H1 (cell line): ENCODE results near the gene NUBP2. TPM values are rescaled to one million over a fixed set of nuclear protein-coding genes. Genes with fewer than 3 reads are reported as not detected.

Experiments
- SAP30 ChIP-seq: fragments of 300-600 bp; sonication (generic); IDR thresholded peaks from 2 replicates; pipeline ENCODE4 v1.7.1; 2012; ENCODE audit warnings: low read length, moderate library complexity, mild to moderate bottlenecking, inconsistent platforms; ENCODE audit not compliant: insufficient read depth, insufficient replicate concordance
- SP2 ChIP-seq: IDR thresholded peaks from 2 replicates; pipeline ENCODE4 v1.6.1; 2012; ENCODE audit warnings: mild to moderate bottlenecking, low read length, inconsistent platforms
- polyA plus RNA-seq, 7 experiments: library from polyadenylated mRNA; depleted of rRNA in 3 of 7; stranded (reverse) in 5 of 7; unstranded in 2 of 7; fragments of >200 nt in 5 of 7; fragments of 200-250 nt in 2 of 7; gene quantifications; 1 replicate in 5 of 7; 2 replicates in 1 of 7; 4 replicates in 1 of 7; pipeline versions ENCODE4 v1.2.1 to v1.2.3, GENCODE V29; 2011 to 2013; ENCODE audit warnings: missing spikeins in 2 of 7, mixed read lengths in 2 of 7
- total RNA-seq: library from RNA; stranded (reverse); fragmentation: NEBNext Ultra II Directional; extraction: Animal tissue kit (Norgen Biotek cat#: 25700); gene quantifications from 2 replicates; pipeline ENCODE4 v1.2.1, GENCODE V29; 2021
- TF ChIP-seq, protein P1 (sequence below), 3 experiments: IDR thresholded peaks; 1 replicate in 2 of 3; 2 replicates in 1 of 3; pipeline versions ENCODE4 v1.5.1 to v1.6.1; 2011; ENCODE audit warnings: low read length in 3 of 3, mild to moderate bottlenecking in 3 of 3, inconsistent platforms in 2 of 3, low read depth in 1 of 3, moderate library complexity in 1 of 3; ENCODE audit not compliant: insufficient read depth in 1 of 3; ENCODE audit errors: control extremely low read depth in 1 of 3
- TF ChIP-seq, protein P2 (sequence below): IDR thresholded peaks from 2 replicates; pipeline ENCODE4 v1.6.1; 2011; ENCODE audit warnings: low read depth, mild to moderate bottlenecking, low read length; ENCODE audit not compliant: insufficient read depth

NUBP2 gene
- total and polyA plus RNA-seq, 2 of the 8 experiments (the other 6 are each of a cell fraction or from before 2014, with no cell fraction given), result 70.3 to 96.9 TPM

DNA sequence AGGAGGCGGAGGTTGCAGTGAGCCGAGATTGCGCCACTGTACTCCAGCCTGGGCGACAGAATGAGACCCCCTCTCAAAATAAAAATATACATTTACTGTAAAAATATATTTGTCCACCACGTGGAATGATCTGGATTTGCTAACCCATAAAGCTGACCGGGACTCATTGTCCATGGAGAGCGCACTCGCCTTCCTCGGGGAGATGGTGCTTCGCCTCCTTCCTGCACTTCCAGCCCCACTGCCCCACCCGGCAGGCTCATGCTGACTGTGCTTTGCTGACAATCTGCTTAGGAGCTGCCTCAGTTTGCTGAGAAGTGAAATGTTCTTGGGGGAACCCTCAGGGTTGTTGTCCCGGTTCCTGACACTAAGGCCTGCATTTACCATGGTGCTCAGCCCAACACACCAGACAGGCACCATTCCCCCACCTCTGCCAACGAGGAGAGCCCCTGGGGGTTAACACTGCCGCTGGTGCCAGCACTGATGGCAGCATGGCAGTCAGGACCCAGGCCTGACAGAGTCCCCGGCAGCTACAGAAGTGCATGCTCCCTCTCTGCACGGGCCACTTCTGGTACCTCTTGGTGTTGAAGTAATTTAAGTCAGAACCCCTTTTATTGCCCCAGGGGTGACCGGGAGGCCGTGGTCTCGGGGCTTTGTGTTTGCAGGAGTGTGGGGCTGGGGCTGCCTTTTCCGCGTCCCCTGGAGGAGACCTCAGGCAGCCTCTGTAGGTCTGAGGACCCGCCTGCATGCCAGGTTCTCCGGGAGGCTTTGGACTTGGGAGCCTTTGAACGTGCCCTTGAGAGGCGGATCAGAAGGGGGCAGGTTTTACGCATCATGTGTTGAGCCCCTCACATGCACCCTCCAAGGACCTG lies 2.5 kb downstream of the NUBP2 start (continued):
- TF ChIP-seq, protein P1, sequence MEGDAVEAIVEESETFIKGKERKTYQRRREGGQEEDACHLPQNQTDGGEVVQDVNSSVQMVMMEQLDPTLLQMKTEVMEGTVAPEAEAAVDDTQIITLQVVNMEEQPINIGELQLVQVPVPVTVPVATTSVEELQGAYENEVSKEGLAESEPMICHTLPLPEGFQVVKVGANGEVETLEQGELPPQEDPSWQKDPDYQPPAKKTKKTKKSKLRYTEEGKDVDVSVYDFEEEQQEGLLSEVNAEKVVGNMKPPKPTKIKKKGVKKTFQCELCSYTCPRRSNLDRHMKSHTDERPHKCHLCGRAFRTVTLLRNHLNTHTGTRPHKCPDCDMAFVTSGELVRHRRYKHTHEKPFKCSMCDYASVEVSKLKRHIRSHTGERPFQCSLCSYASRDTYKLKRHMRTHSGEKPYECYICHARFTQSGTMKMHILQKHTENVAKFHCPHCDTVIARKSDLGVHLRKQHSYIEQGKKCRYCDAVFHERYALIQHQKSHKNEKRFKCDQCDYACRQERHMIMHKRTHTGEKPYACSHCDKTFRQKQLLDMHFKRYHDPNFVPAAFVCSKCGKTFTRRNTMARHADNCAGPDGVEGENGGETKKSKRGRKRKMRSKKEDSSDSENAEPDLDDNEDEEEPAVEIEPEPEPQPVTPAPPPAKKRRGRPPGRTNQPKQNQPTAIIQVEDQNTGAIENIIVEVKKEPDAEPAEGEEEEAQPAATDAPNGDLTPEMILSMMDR (IDR thresholded peaks at IDR 0.05; ENCODE audit: control extremely low read depth in 1 of 3, insufficient read depth in 1 of 3, low read depth in 1 of 3, low read length in 3 of 3), result no peak
- TF ChIP-seq SP2, result no peak
- TF ChIP-seq, protein P2, sequence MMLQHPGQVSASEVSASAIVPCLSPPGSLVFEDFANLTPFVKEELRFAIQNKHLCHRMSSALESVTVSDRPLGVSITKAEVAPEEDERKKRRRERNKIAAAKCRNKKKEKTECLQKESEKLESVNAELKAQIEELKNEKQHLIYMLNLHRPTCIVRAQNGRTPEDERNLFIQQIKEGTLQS, result no peak
- no peak for TF ChIP-seq SAP30
